Measurements from ENCODE around the gene CNOT8. TPM values are rescaled to one million over a fixed set of nuclear protein-coding genes. Genes with fewer than 3 reads are reported as not detected.
"Not testable (repeated sequence)": the region's sequence is repeated elsewhere in the genome, so short reads cannot be mapped to it uniquely, and the experiment has no call there.

Gene CNOT8
- 85.9 TPM for polyA plus RNA-seq (ENCODE audit: insufficient read length)
- long read RNA-seq, donor 1, transcript CNOT8-201 (7 exons, 2,528 nt) = major isoform, 10 of 16 reads
- long read RNA-seq, donor 1, partial matches to known transcripts = 0 of 16 reads
- long read RNA-seq, donor 1, other reads (novel, unspliced or antisense) = 0 of 16 reads
- long read RNA-seq, donor 2, transcript CNOT8-201 (7 exons, 2,528 nt) = major isoform, 9 of 19 reads
- long read RNA-seq, donor 2, partial matches to known transcripts = 7 of 19 reads
- long read RNA-seq, donor 2, other reads (novel, unspliced or antisense) = 0 of 19 reads
- long read RNA-seq, donor 3, transcript CNOT8-201 (7 exons, 2,528 nt) = major isoform, 7 of 19 reads
- long read RNA-seq, donor 3, partial matches to known transcripts = 8 of 19 reads
- long read RNA-seq, donor 3, other reads (novel, unspliced or antisense) = 0 of 19 reads
- long read RNA-seq, donor 4, partial matches to known transcripts = 0 of 2 reads
- long read RNA-seq, donor 4, other reads (novel, unspliced or antisense) = 0 of 2 reads
- long read RNA-seq, donor 5, transcript CNOT8-202 (7 exons, 2,604 nt) = minor isoform, 6 of 20 reads
- long read RNA-seq, donor 5, transcript CNOT8-201 (7 exons, 2,528 nt) = major isoform, 11 of 20 reads
- long read RNA-seq, donor 5, partial matches to known transcripts = 0 of 20 reads
- long read RNA-seq, donor 5, other reads (novel, unspliced or antisense) = 0 of 20 reads
- long read RNA-seq, donor 6, transcript CNOT8-202 (7 exons, 2,604 nt) = minor isoform, 6 of 41 reads
- long read RNA-seq, donor 6, transcript CNOT8-201 (7 exons, 2,528 nt) = major isoform, 16 of 41 reads
- long read RNA-seq, donor 6, partial matches to known transcripts = 18 of 41 reads
- long read RNA-seq, donor 6, other reads (novel, unspliced or antisense) = 0 of 41 reads
- long read RNA-seq, donor 7, transcript CNOT8-201 (7 exons, 2,528 nt) = major isoform, 12 of 21 reads
- long read RNA-seq, donor 7, transcript CNOT8-210 (6 exons, 945 nt) = minor isoform, 5 of 21 reads
- long read RNA-seq, donor 7, partial matches to known transcripts = 0 of 21 reads
- long read RNA-seq, donor 7, other reads (novel, unspliced or antisense) = 0 of 21 reads
- long read RNA-seq, donor 8, partial matches to known transcripts = 6 of 11 reads
- long read RNA-seq, donor 8, other reads (novel, unspliced or antisense) = 0 of 11 reads

DNA sequence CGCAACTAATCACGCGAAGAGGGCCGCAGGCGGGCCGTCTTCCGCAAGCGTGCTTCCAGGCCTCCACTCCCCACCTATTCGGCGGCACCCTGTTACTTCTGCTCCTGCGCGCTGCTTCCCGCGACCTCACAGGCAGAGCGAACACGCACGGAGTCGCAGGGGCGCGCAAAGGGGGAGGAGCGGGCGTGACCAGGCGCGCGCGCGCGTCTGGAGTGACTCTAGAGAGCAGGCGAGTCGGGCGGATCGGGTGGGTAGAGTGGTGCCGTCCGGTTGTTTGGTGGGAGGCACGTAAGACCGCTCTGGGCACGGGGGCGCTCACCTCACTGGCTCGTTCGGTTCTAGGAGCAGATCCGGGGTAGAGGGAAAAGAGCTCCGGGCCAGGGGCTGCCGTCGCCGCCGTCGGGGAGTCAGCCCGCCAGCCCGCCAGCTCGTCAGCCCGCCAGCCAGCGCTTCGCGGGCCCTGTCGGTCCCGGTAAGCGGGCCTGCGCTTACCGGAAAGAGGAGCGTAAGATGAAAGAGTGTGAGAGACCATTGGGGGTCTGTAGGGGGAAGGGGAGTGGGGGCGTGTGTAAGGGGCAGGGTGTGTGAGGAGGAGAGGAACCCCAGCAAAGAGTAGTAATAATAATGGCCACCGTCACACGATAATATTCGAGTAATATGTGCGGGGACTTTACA is at the start of gene CNOT8:
CNOT8 (plus strand) TSS at position 331 of the 675 bp plus-strand sequence. CDS start 4,652 bp downstream, outside the sequence.
- peak; percentile 97 for DNase-seq

DNA sequence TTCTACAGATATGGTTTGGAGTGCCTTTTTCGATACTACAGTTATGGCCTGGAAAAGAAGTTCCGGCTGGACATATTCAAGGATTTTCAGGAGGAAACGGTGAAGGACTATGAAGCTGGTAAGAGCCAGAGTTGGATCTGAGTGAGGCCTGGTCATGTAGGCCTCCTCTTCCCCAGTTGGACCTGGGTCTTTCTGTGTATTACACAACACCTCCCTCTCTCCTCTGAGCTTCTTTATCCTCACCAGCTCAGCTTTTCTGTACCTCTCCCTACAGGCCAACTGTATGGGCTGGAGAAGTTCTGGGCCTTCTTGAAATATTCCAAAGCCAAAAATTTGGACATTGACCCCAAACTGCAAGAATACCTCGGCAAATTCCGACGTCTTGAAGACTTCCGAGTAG is 47.2 kb upstream of the CNOT8 start:
- DNase-seq = no peak

DNA sequence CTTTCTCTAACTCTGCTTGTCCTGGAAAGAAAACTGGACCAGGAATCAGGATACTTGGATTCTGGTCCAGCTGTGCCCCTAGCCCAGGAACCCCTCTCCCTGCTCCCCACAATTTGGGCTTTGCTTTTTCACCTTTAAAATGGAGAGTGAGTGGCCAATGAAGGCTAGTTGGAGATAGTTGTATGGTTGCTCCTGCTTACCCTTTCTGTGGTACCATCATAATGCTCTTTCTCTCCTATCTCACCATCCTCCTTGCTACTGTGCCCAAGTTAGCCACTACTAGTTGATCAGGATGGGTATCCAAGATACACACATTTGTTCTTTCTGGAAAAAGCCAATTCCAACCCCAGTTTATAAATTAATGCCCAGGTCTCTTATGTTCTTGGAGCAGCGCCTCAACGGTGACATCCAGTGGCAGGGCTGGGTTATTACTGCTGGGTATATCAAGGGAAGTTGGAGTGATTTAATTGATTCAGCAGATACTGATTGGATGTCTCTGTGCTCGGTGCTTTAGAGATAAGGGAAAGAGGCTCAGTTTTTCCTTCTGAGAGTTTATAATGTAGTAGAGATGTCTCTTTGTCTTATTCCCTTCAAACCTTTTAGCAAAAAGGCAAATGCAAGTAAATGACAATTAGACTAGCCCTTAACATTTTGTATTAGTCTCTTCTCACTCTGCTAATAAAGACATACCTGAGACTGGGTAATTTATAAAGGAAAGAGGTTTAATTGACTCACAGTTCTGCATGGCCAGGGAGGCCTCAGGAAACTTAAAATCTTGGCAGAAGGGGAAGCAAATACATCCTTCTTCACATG is 46.6 kb upstream of the CNOT8 start:
- peak; percentile 42 for DNase-seq

DNA sequence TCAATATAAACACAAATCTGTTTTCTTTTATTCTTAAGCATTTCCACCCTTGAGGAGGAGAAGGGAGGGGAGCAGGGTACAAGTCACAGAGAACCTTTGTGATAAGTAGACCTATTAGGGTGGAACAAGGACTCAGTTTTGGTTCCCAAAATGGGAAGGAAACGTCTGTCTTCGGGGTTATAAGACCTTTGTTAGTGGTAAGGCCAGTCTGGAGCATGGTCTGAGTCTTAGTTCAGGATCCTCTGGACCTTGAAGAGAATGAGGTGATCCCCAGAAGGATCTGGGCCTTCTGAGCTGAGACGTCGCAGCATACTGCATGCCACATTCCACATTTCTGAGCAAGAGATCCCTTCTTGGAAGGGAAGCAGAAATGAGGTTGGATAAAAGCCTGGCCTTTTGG is 45.3 kb upstream of the CNOT8 start:
- no peak for DNase-seq

DNA sequence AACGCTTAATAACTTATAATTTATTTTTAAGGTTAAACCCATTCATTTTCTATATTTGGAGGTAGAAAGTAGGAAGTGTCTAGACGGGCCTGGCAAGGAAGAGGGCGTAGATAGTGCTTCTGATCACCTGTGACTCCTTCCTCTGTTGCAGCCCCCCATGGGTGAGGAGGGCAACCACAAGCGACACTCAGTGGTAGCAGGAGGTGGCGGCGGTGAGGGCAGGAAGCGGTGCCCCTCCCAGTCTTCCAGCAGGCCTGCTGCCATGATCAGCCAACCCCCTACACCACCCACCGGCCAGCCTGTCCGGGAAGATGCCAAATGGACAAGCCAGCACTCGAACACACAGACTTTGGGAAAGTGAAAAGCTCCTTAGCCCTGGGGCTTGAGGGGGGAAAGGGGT is 44.7 kb upstream of the CNOT8 start:
- no peak for DNase-seq

DNA sequence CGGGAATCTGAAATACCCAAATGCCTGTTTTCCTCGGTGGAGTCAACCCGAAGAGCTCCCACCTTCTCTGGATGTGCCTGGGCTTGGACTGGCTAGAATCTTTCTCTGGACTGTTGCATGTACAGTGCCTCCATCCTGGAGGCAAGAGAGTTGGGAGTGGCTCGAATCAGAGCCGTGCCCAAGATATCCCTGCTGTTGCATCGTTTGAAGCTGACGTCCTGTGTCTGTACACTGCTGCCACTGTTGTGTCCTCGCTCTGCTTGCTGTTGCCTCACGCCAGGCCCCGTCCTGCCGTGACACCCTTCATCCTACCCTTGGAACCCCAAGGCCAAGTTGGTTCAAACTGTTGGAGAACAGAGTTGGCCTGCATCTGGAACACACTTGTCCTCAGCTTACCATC is 43.4 kb upstream of the CNOT8 start:
- no peak for DNase-seq

DNA sequence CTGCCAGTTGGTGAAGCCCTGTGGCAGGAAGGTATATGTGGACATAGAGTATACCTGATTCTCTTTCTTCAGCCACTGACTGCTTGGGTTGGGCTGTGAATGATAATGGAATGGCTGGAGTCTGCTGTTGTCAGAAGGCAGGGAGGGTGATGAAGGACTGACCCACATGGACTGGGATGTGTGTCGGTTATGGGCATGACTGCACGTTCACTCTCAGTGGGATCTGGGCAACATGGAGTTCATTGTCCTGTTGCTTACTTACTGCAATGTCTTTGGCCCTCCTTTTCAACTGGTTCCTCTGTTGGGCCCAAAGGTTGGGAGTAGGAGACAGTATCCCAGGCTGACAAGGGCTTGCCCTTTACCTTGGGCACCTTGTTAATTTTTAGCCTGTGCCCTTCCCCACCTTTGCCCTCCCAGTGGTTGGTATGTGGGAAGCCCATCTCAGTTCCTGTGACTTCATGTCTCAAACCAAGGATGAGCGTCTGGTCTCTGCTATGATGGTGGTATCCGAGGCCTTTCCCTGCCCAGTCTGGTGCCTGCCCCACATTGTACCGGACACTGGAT is 42.7 kb upstream of the CNOT8 start:
- no peak for DNase-seq

DNA sequence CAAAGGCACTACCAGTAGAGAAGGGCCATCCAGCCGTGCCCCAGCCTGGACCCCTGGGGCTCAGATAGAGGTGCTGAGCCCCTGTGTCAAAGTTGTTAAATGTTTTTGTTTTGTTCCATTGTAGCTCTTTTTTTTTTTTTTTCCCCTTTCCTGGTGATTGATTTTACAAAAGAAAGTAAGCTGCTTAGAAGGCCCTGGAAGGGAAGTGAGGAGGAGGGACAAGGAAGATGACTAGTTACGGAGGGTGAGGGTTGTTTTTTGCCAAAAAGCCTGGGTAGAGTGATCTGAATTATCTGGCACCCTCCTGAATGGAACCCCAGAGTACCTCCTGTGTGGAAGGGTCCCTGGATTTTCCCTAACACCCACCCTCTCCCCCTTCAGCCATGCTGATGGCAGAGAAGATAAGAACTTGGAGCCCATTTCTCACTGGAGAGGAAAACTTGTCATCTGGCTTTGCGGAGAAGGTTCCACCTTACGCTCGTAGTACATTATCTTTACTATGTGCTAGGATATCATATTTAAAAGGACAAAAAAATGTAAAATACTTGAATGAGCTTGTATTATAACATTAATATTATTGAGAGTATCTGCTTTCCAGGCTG is 41.4 kb upstream of the CNOT8 start:
- no peak for DNase-seq

DNA sequence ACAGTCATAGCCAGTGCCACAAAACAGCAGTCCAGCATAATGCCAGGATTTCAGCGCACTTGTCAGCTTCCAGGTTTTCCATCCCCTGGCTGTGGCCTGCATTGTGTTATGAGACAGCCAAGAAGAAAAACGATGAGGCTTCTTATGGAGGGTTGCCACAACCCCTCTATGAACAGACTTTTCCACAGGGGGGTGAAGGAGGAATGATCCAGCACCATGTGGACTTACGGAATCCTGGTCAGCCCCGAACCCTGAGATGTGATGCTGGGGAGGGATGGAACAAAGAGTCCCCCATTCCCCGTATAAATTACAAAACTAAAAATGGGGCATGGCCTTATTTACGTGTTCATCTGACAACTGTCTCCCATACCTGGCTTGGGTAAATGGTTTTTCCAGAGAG is 40.6 kb upstream of the CNOT8 start:
- DNase-seq = no peak

DNA sequence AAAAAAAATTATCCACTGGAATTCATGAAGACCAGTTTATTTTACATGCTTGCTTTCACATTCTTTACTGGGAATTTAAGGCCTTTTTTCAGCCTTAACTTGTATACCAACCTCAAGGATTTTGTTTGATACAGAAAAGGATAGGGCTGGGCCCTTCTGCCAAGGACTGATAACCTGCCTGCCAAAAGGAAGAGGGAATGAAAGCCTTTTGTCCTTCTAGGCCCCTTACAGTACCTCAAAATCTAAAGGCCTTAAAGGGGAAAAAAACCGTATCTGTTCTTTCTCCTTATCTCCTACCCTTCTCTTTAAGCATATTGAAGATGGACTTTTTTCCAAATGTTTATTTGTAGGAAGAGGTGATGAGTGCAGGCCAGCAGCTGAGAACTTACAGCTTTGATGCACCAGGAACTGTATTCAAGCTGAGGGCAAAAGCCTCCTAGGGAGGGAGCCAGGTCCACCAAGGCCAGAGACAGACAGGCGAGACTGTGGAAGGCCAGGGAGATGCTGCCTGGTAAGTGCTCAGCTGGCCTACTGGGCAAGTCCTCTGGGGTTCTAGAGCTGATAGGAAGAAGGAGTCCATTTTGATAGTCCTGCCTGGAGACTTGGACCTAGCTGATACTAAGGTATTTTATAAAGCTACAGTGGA is 39.8 kb upstream of the CNOT8 start:
- no peak for DNase-seq

DNA sequence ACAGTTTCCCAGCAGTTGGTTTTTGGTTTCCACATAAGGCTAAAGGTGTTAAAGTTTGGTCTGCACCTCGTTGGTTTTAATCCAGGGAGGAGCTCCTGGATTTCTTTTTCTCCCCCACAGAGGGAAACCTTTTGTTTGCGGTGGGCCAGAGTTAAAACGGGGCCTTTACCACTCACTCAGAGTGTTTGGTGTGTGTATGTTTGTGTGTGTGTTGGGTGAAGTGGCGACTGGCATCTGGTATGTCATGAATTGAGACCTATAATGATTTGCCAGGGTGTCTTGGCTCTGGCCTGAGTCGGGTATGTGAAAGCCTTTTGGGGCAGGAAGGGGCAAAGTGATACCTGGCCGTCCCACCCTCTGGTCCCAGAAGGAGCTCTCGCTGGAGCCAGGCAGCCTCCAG is 38.9 kb upstream of the CNOT8 start:
- no peak for DNase-seq

DNA sequence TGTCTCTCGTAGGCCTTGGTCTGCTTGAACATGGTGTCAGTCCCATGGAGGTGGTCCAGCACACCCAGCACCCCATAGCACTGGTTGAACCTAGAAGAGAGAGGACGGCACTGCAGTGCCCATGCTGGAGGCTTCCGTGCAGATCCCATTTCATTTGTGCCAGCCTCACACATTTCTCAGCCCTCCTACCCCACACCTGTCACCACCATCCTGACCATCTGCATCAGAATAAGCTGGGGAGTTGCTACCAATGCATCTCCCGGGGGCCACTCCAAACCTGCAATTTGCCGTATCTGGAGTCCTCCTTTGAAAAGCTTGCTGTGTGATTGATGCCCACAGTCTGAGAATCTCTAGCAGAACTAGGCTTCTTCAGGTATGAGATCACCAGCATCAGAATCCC is 38.0 kb upstream of the CNOT8 start:
- DNase-seq = no peak

DNA sequence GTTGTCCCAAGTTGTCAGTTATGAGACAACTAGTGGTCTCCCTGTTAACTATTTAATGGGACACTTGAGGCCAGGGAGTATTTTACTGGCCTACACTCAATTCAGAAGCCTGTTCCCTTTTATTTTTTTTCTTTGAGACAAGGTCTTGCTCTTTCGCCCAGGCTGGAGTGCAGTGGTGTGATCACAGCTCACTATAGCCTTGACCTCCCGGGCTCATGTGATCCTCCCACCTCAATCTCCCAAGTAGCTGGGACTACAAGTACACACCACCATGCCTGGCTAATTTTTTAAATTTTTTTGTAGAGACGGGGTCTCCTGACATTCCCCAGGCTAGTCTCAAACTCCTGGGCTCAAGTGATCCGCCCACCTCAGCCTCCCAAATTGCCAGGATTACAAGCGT is 35.5 kb upstream of the CNOT8 start:
- DNase-seq = not testable (repeated sequence)

DNA sequence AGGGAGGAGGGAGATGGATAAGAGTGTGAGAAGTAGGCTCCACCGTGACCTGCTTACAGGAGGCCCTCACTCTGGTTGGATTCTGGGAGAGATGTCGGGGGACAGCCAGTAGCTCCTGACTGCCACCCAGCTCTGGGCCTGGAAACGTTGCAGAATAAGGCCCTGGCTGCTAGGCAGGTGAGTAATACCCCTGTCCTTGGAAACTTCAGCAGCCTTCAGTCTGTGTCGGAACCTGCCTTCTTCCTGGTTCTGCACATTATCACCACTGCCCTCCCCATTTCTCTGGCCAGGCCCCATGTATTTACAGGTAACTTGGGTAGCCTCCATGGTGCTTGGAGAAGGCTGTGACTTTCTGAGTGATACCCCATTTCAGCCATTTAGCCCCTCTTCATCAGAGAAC is 34.8 kb upstream of the CNOT8 start:
- DNase-seq = no peak

DNA sequence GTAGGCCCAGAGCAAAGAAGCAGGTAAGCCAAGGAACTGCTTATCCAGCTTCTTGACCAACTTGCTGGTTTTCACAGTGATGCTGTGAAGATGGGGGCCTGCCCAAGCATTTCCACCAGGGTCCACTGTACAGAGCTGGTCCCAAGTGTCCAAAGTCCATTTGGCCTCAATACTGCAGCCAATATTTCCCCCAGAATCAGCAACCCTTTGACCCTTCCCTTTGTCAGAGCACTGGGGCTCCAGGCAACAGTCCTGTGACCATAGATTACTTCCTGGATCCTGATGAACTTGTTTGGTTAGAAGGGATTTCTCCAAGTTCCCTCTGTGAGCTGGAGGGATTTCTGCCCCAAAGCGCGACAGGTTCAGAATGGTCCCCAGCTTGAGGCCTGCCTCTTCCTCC is 34.4 kb upstream of the CNOT8 start:
- DNase-seq = no peak

DNA sequence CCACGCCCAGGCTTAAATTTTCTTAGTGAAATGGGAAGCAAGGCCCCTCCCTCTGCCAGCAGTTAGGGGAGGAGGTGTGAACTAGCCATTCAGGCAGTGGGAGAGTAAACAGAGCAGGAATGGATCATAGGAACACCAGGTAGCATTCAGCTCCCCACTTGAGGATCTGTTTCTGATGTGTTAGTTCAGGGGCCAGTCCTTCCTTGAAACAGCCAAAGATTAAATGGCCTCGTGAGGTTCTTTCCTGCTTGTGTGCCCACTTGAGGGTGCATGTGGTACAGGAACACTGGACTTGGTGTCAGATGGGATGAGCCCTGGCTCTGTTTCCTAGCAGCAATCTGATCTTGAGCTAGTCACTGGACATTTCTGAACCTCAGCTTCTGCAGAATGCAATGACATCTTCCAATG is 29.2 kb upstream of the CNOT8 start:
- DNase-seq = no peak

DNA sequence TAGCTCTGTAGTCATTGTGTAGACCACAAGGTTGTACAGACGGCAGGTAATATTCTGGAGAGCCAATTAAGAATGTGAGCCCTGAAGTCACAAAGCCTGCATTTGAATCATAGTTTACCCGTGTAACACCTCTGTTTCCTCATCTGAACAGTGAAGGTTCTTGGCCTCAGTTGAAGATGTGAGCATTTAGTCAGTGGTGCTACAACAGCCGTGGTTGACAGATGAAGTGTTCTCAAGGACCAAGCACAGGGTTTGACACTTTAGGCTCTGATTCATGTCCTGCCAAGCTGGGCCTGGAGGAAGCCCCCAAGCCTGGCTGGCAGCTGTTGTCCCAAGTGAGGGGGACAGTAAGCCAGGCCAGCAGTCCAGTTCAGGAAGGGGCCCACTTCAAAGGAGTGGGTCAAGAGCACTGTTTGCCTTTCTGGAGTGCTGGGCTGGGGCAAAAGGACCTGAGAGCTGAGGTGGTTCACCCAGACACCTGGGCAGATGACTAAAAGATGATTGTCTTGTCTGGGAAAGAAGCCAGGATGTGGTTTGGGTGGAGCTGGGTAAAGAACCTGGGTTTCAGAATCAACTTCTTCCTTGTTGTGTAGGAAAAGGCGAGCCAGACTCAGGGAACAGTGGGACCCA is 28.7 kb upstream of the CNOT8 start:
- DNase-seq = no peak

DNA sequence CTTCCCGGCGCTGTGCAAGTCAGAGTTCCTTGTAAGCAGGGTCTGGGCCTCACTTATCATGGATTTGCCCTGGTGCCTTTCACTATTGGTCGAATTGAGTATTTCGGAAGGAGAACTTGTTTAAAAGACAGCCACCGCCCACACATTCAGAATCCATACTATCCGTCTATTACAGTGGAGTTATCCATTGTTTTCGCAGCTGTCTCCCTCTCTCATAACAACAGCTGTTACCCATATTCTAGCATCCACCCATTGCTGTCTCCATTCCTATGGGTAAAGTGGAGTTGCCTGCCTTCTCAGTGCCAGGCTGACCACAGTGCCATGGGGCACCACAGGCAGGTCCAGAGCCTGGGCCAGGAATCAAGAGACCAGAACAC is 28.2 kb upstream of the CNOT8 start:
- no peak for DNase-seq

DNA sequence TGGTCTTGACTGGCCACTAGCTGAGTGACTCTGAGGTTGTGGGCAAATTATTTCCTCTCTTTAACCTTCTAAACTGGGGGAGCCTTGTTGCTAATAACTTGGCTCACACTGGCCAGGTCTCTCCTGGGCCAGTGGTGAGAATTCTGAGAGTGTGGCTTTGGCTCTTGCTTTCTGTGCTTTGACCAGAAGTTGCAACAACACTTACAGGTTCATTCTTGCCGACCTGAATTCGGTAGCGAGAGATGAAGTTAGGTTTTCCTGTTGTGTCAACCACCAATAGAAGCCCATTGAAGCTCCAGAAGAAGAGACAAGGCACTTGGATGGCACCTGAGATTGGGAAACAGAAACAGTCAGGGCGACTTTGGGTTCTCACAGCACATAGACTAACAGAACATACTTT is 27.8 kb upstream of the CNOT8 start:
- DNase-seq = no peak
